NCI-H2081 (cell line): ENCODE measurements around the gene DPM2.

Source experiments
- DNase-seq, 2 experiments: peaks; one replicate each; lab custom pipeline; 2025; lab: John Stamatoyannopoulos, UW

Gene DPM2

GRCh38 chr9:127898433-127899127 is 39.1 kb downstream of the DPM2 start:
- no peak for DNase-seq

GRCh38 chr9:127897193-127897692 is 40.4 kb downstream of the DPM2 start:
- no peak for DNase-seq

GRCh38 chr9:127896395-127897192 is 41.1 kb downstream of the DPM2 start:
- no peak for DNase-seq

- DNase-seq = no peak
Measured at GRCh38 chr9:127895811-127896210, 41.8 kb downstream of the DPM2 start.

- DNase-seq = no peak
Measured at GRCh38 chr9:127893392-127893791, 44.3 kb downstream of the DPM2 start.

- no peak for DNase-seq
Measured at GRCh38 chr9:127892831-127893230, 44.8 kb downstream of the DPM2 start.

GRCh38 chr9:127890053-127890452 is 47.6 kb downstream of the DPM2 start:
- no peak for DNase-seq

- DNase-seq = no peak
Measured at GRCh38 chr9:127887792-127888191, 49.9 kb downstream of the DPM2 start.

- DNase-seq = no peak
Measured at GRCh38 chr9:127886401-127886972, 51.2 kb downstream of the DPM2 start.

- DNase-seq = no peak
Measured at GRCh38 chr9:127885508-127886281, 52.0 kb downstream of the DPM2 start.
